ENCODE measurements around the gene LLGL1. TPM values are rescaled to one million over a fixed set of nuclear protein-coding genes. Genes with fewer than 3 reads are reported as not detected.

The LLGL1 gene
- total RNA-seq, 1 experiment from 2014 or later = 44.3 TPM

GRCh38 chr17:18218756-18219415, 6.5 kb upstream of the LLGL1 start (continued):
- TF ChIP-seq ZNF274 (IDR thresholded peaks at IDR 0.05; ENCODE audit: low read depth, low read length) (no peak), EZH2phosphoT487 (IDR thresholded peaks at IDR 0.05; ENCODE audit: borderline replicate concordance) (no peak), ATF3 (IDR thresholded peaks at IDR 0.05) (no peak)
- TF ChIP-seq, protein P1, sequence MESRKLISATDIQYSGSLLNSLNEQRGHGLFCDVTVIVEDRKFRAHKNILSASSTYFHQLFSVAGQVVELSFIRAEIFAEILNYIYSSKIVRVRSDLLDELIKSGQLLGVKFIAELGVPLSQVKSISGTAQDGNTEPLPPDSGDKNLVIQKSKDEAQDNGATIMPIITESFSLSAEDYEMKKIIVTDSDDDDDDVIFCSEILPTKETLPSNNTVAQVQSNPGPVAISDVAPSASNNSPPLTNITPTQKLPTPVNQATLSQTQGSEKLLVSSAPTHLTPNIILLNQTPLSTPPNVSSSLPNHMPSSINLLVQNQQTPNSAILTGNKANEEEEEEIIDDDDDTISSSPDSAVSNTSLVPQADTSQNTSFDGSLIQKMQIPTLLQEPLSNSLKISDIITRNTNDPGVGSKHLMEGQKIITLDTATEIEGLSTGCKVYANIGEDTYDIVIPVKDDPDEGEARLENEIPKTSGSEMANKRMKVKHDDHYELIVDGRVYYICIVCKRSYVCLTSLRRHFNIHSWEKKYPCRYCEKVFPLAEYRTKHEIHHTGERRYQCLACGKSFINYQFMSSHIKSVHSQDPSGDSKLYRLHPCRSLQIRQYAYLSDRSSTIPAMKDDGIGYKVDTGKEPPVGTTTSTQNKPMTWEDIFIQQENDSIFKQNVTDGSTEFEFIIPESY (IDR thresholded peaks at IDR 0.05; ENCODE audit: extremely low read depth, insufficient replicate concordance, low read length) = no peak

GRCh38 chr17:18224053-18224386, 1.4 kb upstream of the LLGL1 start:
- Histone ChIP-seq H4K20me1 (ENCODE audit: insufficient read depth) (no peaks in the 10 kb centered on the region), H3K4me3 (replicated peaks in 1 of 2; ENCODE audit: low read depth in 1 of 2, low read length in 2 of 2) (no peak overlapping the region), H2AFZ (ENCODE audit: low read depth, low read length, poor library complexity, severe bottlenecking) (no peak overlapping the region), H3K9ac (ENCODE audit: low read length) (no peak overlapping the region), H3K4me1 (ENCODE audit: control insufficient read depth in 1 of 2, insufficient read depth in 2 of 2, low read length in 2 of 2) (peaks cover 28 to 46% of the 10 kb centered on the region in 2 experiments), H3K79me2 (ENCODE audit: insufficient read depth, low read length) (peaks cover 17% of the 10 kb centered on the region), H3K27me3 (ENCODE audit: insufficient read depth, low read length) (no peaks in the 10 kb centered on the region), H3K4me2 (ENCODE audit: low read length) (no peak overlapping the region), H3K36me3 (ENCODE audit: control insufficient read depth in 1 of 2, insufficient read depth in 2 of 2, low read length in 2 of 2) (no peaks in the 10 kb centered on the region), H3K9me3 (ENCODE audit: control insufficient read depth in 1 of 2, insufficient read depth in 1 of 2, low read depth in 1 of 2, low read length in 2 of 2) (no peaks in the 10 kb centered on the region), H3K27ac (ENCODE audit: low read depth, low read length) (no peak overlapping the region), H3K9me2 (ENCODE audit: insufficient read depth) (no peaks in the 10 kb centered on the region)
- ATAC-seq (no peak), DNase-seq (ENCODE audit: low read depth, low spot score) (no peak)
- TF ChIP-seq, protein P1 (IDR thresholded peaks at IDR 0.05; ENCODE audit: extremely low read depth, insufficient replicate concordance, low read length) = no peak
- TF ChIP-seq SIN3A (IDR thresholded peaks at IDR 0.05; ENCODE audit: low read depth) (no peak), SRF (IDR thresholded peaks at IDR 0.05; ENCODE audit: low read depth) (no peak), ATF3 (IDR thresholded peaks at IDR 0.05) (no peak)
- TF ChIP-seq, protein P2, sequence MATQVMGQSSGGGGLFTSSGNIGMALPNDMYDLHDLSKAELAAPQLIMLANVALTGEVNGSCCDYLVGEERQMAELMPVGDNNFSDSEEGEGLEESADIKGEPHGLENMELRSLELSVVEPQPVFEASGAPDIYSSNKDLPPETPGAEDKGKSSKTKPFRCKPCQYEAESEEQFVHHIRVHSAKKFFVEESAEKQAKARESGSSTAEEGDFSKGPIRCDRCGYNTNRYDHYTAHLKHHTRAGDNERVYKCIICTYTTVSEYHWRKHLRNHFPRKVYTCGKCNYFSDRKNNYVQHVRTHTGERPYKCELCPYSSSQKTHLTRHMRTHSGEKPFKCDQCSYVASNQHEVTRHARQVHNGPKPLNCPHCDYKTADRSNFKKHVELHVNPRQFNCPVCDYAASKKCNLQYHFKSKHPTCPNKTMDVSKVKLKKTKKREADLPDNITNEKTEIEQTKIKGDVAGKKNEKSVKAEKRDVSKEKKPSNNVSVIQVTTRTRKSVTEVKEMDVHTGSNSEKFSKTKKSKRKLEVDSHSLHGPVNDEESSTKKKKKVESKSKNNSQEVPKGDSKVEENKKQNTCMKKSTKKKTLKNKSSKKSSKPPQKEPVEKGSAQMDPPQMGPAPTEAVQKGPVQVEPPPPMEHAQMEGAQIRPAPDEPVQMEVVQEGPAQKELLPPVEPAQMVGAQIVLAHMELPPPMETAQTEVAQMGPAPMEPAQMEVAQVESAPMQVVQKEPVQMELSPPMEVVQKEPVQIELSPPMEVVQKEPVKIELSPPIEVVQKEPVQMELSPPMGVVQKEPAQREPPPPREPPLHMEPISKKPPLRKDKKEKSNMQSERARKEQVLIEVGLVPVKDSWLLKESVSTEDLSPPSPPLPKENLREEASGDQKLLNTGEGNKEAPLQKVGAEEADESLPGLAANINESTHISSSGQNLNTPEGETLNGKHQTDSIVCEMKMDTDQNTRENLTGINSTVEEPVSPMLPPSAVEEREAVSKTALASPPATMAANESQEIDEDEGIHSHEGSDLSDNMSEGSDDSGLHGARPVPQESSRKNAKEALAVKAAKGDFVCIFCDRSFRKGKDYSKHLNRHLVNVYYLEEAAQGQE (IDR thresholded peaks at IDR 0.05; ENCODE audit: low read depth) = no peak
- intact Hi-C loops (cut with micrococcal nuclease) = loop anchor here (2.0 kb wide), 1 partner anchor 37 kb away; the partner anchor contains the start of gene MIEF2
- RAD21 ChIA-PET (ENCODE audit: low non-redundant PET in 1 of 2, low total read pairs in 2 of 2, uncharacterized antibody in 2 of 2, unreplicated experiment in 2 of 2) = no interaction called here
- no TSS peak for BruUV-seq (replicated peaks)
- POLR2A ChIA-PET = no interaction called here
- CTCF ChIA-PET = interaction anchor here (1.5 kb wide), 1 partner anchor 40 kb away, joined by 3 read pairs; the partner anchor contains the start of gene ALKBH5
